ENCODE results near the gene PIGC. TPM values are rescaled to one million over a fixed set of nuclear protein-coding genes. Genes with fewer than 3 reads are reported as not detected.

The PIGC gene
- total RNA-seq, 1 experiment from 2014 or later = 29.2 TPM

- CTCF ChIA-PET = interaction anchor here (0.6 to 0.7 kb wide), 2 partner anchors 108 to 360 kb away, joined by 3 to 4 read pairs; no protein-coding TSS in a partner anchor
- no peak overlapping the region for H3K27ac Mint-ChIP-seq (ENCODE audit: unreplicated experiment)
Observed at GRCh38 chr1:172414331-172414730, 29.5 kb downstream of the PIGC start.

GRCh38 chr1:172411791-172412338 lies 32.0 kb downstream of the PIGC start:
- DNase-seq = no peak
- no TSS peak for BruUV-seq (replicated peaks)
- Mint-ChIP-seq H3K27ac (ENCODE audit: unreplicated experiment) (no peak overlapping the region), H3K4me3 (ENCODE audit: low read depth, unreplicated experiment) (no peak overlapping the region), H3K36me3 (ENCODE audit: insufficient read depth, unreplicated experiment) (no peaks in the 10 kb centered on the region), H3K9me3 (ENCODE audit: low read depth, unreplicated experiment) (no peaks in the 10 kb centered on the region), H3K27me3 (ENCODE audit: unreplicated experiment) (no peaks in the 10 kb centered on the region), H3K4me1 (ENCODE audit: low read depth, unreplicated experiment) (peaks cover 22% of the 10 kb centered on the region)
- intact Hi-C loops (cut with micrococcal nuclease; ENCODE audit: unreplicated experiment) = no loop called here
- CTCF ChIA-PET = no interaction called here
- no peak for TF ChIP-seq CTCF (IDR thresholded peaks at IDR 0.05; ENCODE audit: unreplicated experiment)

More at GRCh38 chr1:172414331-172414730, 29.5 kb downstream of the PIGC start:
- H3K4me1 Mint-ChIP-seq (ENCODE audit: low read depth, unreplicated experiment) = peaks cover 38% of the 10 kb centered on the region
- H3K4me3 Mint-ChIP-seq (ENCODE audit: low read depth, unreplicated experiment) = no peak overlapping the region
- no peak for TF ChIP-seq CTCF (IDR thresholded peaks at IDR 0.05; ENCODE audit: unreplicated experiment)
- intact Hi-C loops (cut with micrococcal nuclease; ENCODE audit: unreplicated experiment) = no loop called here
- H3K9me3 Mint-ChIP-seq (ENCODE audit: low read depth, unreplicated experiment) = no peaks in the 10 kb centered on the region
- H3K27me3 Mint-ChIP-seq (ENCODE audit: unreplicated experiment) = no peaks in the 10 kb centered on the region
- DNase-seq = no peak
- H3K36me3 Mint-ChIP-seq (ENCODE audit: insufficient read depth, unreplicated experiment) = no peaks in the 10 kb centered on the region
- no TSS peak for BruUV-seq (replicated peaks)

- CTCF ChIA-PET = no interaction called here
- H3K27me3 Mint-ChIP-seq (ENCODE audit: unreplicated experiment) = no peaks in the 10 kb centered on the region
- BruUV-seq (replicated peaks) = no TSS peak
- H3K36me3 Mint-ChIP-seq (ENCODE audit: insufficient read depth, unreplicated experiment) = no peaks in the 10 kb centered on the region
- H3K4me3 Mint-ChIP-seq (ENCODE audit: low read depth, unreplicated experiment) = no peak overlapping the region
- no peak for DNase-seq
- H3K4me1 Mint-ChIP-seq (ENCODE audit: low read depth, unreplicated experiment) = peaks cover 3% of the 10 kb centered on the region
- H3K9me3 Mint-ChIP-seq (ENCODE audit: low read depth, unreplicated experiment) = no peaks in the 10 kb centered on the region
- TF ChIP-seq CTCF (IDR thresholded peaks at IDR 0.05; ENCODE audit: unreplicated experiment) = no peak
- intact Hi-C loops (cut with micrococcal nuclease; ENCODE audit: unreplicated experiment) = no loop called here
- no peak overlapping the region for H3K27ac Mint-ChIP-seq (ENCODE audit: unreplicated experiment)
Observed at GRCh38 chr1:172410027-172410426, 33.8 kb downstream of the PIGC start.

- CTCF ChIA-PET = no interaction called here
- no peak for TF ChIP-seq CTCF (IDR thresholded peaks at IDR 0.05; ENCODE audit: unreplicated experiment)
- Mint-ChIP-seq H3K36me3 (ENCODE audit: insufficient read depth, unreplicated experiment) (no peaks in the 10 kb centered on the region), H3K27ac (ENCODE audit: unreplicated experiment) (no peak overlapping the region), H3K9me3 (ENCODE audit: low read depth, unreplicated experiment) (no peaks in the 10 kb centered on the region), H3K4me1 (ENCODE audit: low read depth, unreplicated experiment) (no peaks in the 10 kb centered on the region), H3K4me3 (ENCODE audit: low read depth, unreplicated experiment) (no peak overlapping the region), H3K27me3 (ENCODE audit: unreplicated experiment) (no peaks in the 10 kb centered on the region)
- no peak for DNase-seq
- BruUV-seq (replicated peaks) = no TSS peak
- intact Hi-C loops (cut with micrococcal nuclease; ENCODE audit: unreplicated experiment) = no loop called here
Observed at GRCh38 chr1:172408958-172409357, 34.9 kb downstream of the PIGC start.
